Transverse colon (tissue), 3 donors: ENCODE data around the gene UNCX.

ENCODE experiments used
- CTCF ChIP-seq, 5 experiments: fragments of 200-600 bp in 3 of 5; fragments of 450-650 bp in 2 of 5; sonication (generic) in 3 of 5; IDR thresholded peaks; 1 replicate in 2 of 5; 2 replicates in 3 of 5; pipeline ENCODE4 v1.5.1; 2016 to 2017; ENCODE audit warnings: antibody characterized with exemption in 5 of 5, inconsistent platforms in 3 of 5, mild to moderate bottlenecking in 2 of 5, moderate library complexity in 1 of 5
- EP300 ChIP-seq: sonication (generic); formaldehyde crosslinking; IDR thresholded peaks from one replicate; pipeline ENCODE4 v1.6.1; 2017; ENCODE audit warnings: antibody characterized with exemption, low read depth

GRCh38 chr7:1210979-1211608 lies 21.6 kb upstream of the UNCX start:
- no peak for TF ChIP-seq EP300
- TF ChIP-seq CTCF (IDR thresholded peaks at IDR 0.05) = no peak
